Breast epithelium (tissue), 4 donors: ENCODE results near the gene ROR1. TPM values are rescaled to one million over a fixed set of nuclear protein-coding genes. Genes with fewer than 3 reads are reported as not detected.

Source experiments
- DNase-seq, 2 donors: peaks; one replicate each; pipeline ENCODE4 v3.0.0-alpha.2; 2019; ENCODE audit warnings: low spot score in 2 of 2
- H3K27ac ChIP-seq, 2 donors: fragments of 200-600 bp; sonication (generic) in 1 of 2; one replicate each; pipeline ENCODE4 v1.5.1; 2016 to 2019; ENCODE audit warnings: mild to moderate bottlenecking in 1 of 2
- H3K27me3 ChIP-seq, 2 donors: fragments of 200-600 bp; sonication (generic) in 1 of 2; one replicate each; pipeline versions ENCODE4 v1.5.1 to v1.6.0; 2017 to 2019; ENCODE audit warnings: control low read depth in 1 of 2, mild to moderate bottlenecking in 1 of 2
- H3K36me3 ChIP-seq: fragments of 200-600 bp; one replicate; pipeline ENCODE4 v1.5.1; 2019
- H3K4me1 ChIP-seq, 2 donors: fragments of 200-600 bp; sonication (generic); one replicate each; pipeline ENCODE4 v1.5.1; 2016 to 2019; ENCODE audit warnings: control low read depth in 1 of 2
- H3K4me3 ChIP-seq, 3 donors: fragments of 200-600 bp; sonication (generic); 1 replicate in 2 of 3; 2 replicates in 1 of 3; pipeline ENCODE4 v1.5.1; 2016 to 2019; ENCODE audit warnings: mild to moderate bottlenecking in 3 of 3, moderate library complexity in 2 of 3
- H3K9me3 ChIP-seq, 2 donors: fragments of 200-600 bp; sonication (generic) in 1 of 2; one replicate each; pipeline ENCODE4 v1.5.1; 2016 to 2019; ENCODE audit warnings: control low read depth in 1 of 2
- CTCF ChIP-seq, 3 donors: fragments of 450-650 bp; IDR thresholded peaks; one replicate each; pipeline ENCODE4 v1.5.1; 2016 to 2017; ENCODE audit warnings: antibody characterized with exemption in 3 of 3, mild to moderate bottlenecking in 3 of 3, moderate library complexity in 3 of 3
- POLR2A ChIP-seq: fragments of 450-650 bp; IDR thresholded peaks from one replicate; pipeline ENCODE4 v1.6.1; 2016; ENCODE audit warnings: antibody characterized with exemption, mild to moderate bottlenecking, moderate library complexity
- POLR2AphosphoS5 ChIP-seq, 3 donors: sonication (generic); formaldehyde crosslinking; IDR thresholded peaks; one replicate each; pipeline ENCODE4 v1.6.1; 2017; ENCODE audit warnings: antibody characterized with exemption in 3 of 3
- intact Hi-C: fragments of 100-400 bp; cut with DNase I; formaldehyde crosslinking; loops from one replicate; pipeline ENCODE4 v1.15.1; 2023; ENCODE audit warnings: low total_unique reads
- total RNA-seq, 3 donors: library from RNA; depleted of rRNA; stranded (reverse); fragments of >200 nt; gene quantifications; one replicate each; pipeline ENCODE4 v1.1.0, GENCODE V29; 2016

The ROR1 gene
- total RNA-seq, 3 donors from 2014 or later = 5.9 to 11.6 (median 7.7) TPM

DNA sequence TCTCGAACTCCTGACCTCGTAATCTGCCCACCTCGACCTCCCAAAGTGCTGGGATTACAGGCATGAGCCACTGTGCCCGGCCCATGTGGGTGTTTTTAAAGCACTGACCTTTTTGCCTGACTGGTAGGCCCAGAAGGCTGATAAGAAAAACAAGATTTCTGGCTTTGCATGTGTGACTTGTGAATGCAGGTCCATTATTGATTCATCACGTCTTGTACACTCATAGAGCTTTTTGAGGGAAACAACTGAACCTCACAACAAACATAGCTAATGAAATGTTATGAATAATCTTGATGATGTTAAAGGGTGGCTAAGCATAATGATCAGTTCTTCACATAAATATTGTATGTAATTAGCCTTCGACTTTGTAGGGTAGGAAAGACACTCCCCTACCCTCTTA, 288.7 kb downstream of the ROR1 start:
- Histone ChIP-seq H3K4me3 (no peak overlapping the region), H3K4me1 (no peaks in the 10 kb centered on the region), H3K27ac (no peak overlapping the region), H3K27me3 (no peaks in the 10 kb centered on the region), H3K9me3 (peaks cover 0 to 4% of the 10 kb centered on the region in 2 donors), H3K36me3 (no peaks in the 10 kb centered on the region)
- DNase-seq = no peak
- intact Hi-C loops = no loop called here
- TF ChIP-seq CTCF (IDR thresholded peaks at IDR 0.05) = no peak
- TF ChIP-seq POLR2A = no peak
- no peak for TF ChIP-seq POLR2AphosphoS5 (IDR thresholded peaks at IDR 0.05)

DNA sequence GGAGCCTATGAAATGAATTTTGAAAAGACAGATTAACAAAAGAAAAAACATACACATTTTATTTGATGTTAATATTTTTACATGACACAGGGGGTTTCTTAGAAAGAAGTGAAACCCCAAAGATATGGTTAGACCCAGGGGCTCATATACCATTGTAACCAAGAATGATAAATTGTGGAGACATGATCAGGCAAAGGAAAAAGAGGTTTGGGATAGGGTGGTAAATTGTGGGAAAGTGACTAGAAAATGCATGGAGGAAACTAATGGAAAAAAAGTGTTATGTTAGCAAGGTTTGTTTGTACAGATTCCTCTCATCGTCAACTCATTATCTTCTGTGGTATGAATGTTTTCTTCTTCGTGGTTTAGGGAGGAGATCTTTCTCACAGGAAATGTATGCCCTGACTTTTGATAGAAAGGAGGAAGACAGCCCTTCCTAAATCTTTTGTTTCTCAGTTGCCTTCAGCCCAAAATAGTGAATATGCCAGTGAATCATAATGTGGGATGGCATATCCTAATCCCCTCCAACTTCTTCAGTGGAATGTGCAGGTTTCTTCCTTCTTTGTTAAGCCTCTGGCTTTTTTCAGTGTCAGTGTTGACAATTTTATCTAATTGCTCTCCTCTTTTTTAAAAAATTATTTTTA, 289.2 kb downstream of the ROR1 start:
- H3K9me3 ChIP-seq = peaks cover 0 to 4% of the 10 kb centered on the region in 2 donors
- H3K4me1 ChIP-seq = no peaks in the 10 kb centered on the region
- no peak overlapping the region for H3K27ac ChIP-seq
- TF ChIP-seq POLR2AphosphoS5 (IDR thresholded peaks at IDR 0.05) = no peak
- no peak for TF ChIP-seq POLR2A
- no peak for TF ChIP-seq CTCF (IDR thresholded peaks at IDR 0.05)
- intact Hi-C loops = no loop called here
- no peaks in the 10 kb centered on the region for H3K36me3 ChIP-seq
- H3K4me3 ChIP-seq = no peak overlapping the region
- H3K27me3 ChIP-seq = no peaks in the 10 kb centered on the region
- no peak for DNase-seq

- Histone ChIP-seq H3K36me3 (no peaks in the 10 kb centered on the region), H3K27me3 (no peaks in the 10 kb centered on the region), H3K9me3 (no peaks in the 10 kb centered on the region), H3K4me3 (no peak overlapping the region), H3K27ac (no peak overlapping the region), H3K4me1 (no peaks in the 10 kb centered on the region)
- no peak for DNase-seq
- intact Hi-C loops = no loop called here
- TF ChIP-seq CTCF (IDR thresholded peaks at IDR 0.05) (no peak), POLR2AphosphoS5 (IDR thresholded peaks at IDR 0.05) (no peak), POLR2A (no peak)
Measured at GRCh38 chr1:64065571-64065970, 291.8 kb downstream of the ROR1 start.

GRCh38 chr1:64072089-64072793, 298.4 kb downstream of the ROR1 start:
- no peaks in the 10 kb centered on the region for H3K9me3 ChIP-seq
- H3K4me3 ChIP-seq = no peak overlapping the region
- TF ChIP-seq POLR2AphosphoS5 (IDR thresholded peaks at IDR 0.05) (no peak), CTCF (IDR thresholded peaks at IDR 0.05) (no peak), POLR2A (no peak)
- no peaks in the 10 kb centered on the region for H3K4me1 ChIP-seq
- DNase-seq = no peak
- no peaks in the 10 kb centered on the region for H3K27me3 ChIP-seq
- intact Hi-C loops = no loop called here
- H3K27ac ChIP-seq = no peak overlapping the region
- no peaks in the 10 kb centered on the region for H3K36me3 ChIP-seq

DNA sequence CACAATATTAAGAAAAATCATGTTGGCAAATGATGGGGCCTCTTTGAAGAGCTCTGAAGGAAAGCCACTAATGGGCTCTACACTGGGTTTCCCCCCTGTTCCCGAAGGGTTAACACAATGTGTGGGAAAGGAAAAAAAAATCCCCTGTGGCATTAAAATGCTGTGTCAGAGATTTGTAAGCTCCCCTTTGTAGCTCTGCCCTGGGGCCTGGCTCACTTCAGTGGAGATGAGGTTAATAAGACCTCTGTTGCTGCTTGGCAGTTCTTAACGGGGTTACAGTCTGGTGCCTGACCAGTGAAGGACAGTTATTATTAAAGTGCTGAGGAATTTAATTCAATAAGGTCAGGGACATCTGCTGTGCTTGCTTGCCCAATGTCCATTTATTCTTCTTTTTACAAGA, 299.9 kb downstream of the ROR1 start:
- TF ChIP-seq POLR2AphosphoS5 (IDR thresholded peaks at IDR 0.05) (no peak), CTCF (IDR thresholded peaks at IDR 0.05) (no peak), POLR2A (no peak)
- no peaks in the 10 kb centered on the region for H3K4me1 ChIP-seq
- no peak overlapping the region for H3K4me3 ChIP-seq
- intact Hi-C loops = no loop called here
- no peaks in the 10 kb centered on the region for H3K27me3 ChIP-seq
- DNase-seq = no peak
- H3K36me3 ChIP-seq = no peaks in the 10 kb centered on the region
- no peak overlapping the region for H3K27ac ChIP-seq
- no peaks in the 10 kb centered on the region for H3K9me3 ChIP-seq
